Brain microvascular endothelial cell (primary cell): ENCODE results near the gene MYLK.

Source experiments
- DNase-seq: peaks from one replicate; pipeline ENCODE4 v3.0.0-alpha.2; 2020
- H3K27ac ChIP-seq: fragments of 250-450 bp; sonication (Bioruptor Pico); 2 replicates; pipeline ENCODE4 v1.5.1; 2020; ENCODE audit warnings: mild to moderate bottlenecking, moderate library complexity
- H3K27me3 ChIP-seq: fragments of 250-450 bp; sonication (Bioruptor Pico); replicated peaks from 2 replicates; pipeline ENCODE4 v1.5.1; 2020; ENCODE audit warnings: mild to moderate bottlenecking
- H3K36me3 ChIP-seq: fragments of 250-450 bp; sonication (Bioruptor Pico); replicated peaks from 2 replicates; pipeline ENCODE4 v1.5.1; 2020; ENCODE audit warnings: mild to moderate bottlenecking
- H3K4me3 ChIP-seq: 2 replicates; pipeline ENCODE4 v1.5.1; 2011; ENCODE audit warnings: low read depth, mild to moderate bottlenecking, control low read depth, low read length, moderate library complexity
- in situ Hi-C: cut with HindIII; loops from 2 replicates; pipeline ENCODE4 v1.10.0; 2017; ENCODE audit warnings: low sequenced_read_pairs, low pct_ligation_motif_present
- TF ChIP-seq, protein P1 (sequence below): IDR thresholded peaks from 2 replicates; pipeline ENCODE4 v1.5.1; 2011; ENCODE audit warnings: low read depth, mild to moderate bottlenecking, moderate library complexity, low read length, control low read depth, inconsistent platforms; ENCODE audit errors: missing control alignments

The MYLK gene

DNA sequence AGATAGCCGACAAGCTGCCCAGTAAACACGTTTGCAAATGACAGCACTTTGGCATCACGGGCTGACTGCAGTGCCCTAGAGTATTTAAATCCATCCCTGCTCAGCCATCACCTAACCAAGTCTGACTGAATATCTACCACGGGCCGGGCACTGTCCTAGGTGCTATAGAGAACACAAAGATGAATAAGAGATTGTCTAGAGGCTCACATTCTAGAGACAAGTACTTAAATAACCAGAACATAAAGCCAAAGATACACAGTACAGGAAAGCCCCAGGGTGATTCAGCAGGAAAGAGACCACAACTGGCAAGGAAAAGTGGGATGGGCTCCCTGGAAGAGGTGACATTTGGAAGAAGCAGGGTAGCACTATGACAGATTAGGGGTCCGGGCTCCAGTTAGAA is 103.5 kb downstream of the MYLK start:
- Histone ChIP-seq H3K4me3 (no peak overlapping the region), H3K27me3 (no peaks in the 10 kb centered on the region), H3K36me3 (no peaks in the 10 kb centered on the region), H3K27ac (no peak overlapping the region)
- in situ Hi-C loops = no loop called here
- TF ChIP-seq, protein P1, sequence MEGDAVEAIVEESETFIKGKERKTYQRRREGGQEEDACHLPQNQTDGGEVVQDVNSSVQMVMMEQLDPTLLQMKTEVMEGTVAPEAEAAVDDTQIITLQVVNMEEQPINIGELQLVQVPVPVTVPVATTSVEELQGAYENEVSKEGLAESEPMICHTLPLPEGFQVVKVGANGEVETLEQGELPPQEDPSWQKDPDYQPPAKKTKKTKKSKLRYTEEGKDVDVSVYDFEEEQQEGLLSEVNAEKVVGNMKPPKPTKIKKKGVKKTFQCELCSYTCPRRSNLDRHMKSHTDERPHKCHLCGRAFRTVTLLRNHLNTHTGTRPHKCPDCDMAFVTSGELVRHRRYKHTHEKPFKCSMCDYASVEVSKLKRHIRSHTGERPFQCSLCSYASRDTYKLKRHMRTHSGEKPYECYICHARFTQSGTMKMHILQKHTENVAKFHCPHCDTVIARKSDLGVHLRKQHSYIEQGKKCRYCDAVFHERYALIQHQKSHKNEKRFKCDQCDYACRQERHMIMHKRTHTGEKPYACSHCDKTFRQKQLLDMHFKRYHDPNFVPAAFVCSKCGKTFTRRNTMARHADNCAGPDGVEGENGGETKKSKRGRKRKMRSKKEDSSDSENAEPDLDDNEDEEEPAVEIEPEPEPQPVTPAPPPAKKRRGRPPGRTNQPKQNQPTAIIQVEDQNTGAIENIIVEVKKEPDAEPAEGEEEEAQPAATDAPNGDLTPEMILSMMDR = no peak
- DNase-seq = no peak

GRCh38 chr3:123779655-123780231 is 104.4 kb downstream of the MYLK start:
- no peaks in the 10 kb centered on the region for H3K27me3 ChIP-seq
- no peak overlapping the region for H3K4me3 ChIP-seq
- TF ChIP-seq, protein P1 = no peak
- no peaks in the 10 kb centered on the region for H3K36me3 ChIP-seq
- in situ Hi-C loops = no loop called here
- no peak overlapping the region for H3K27ac ChIP-seq
- no peak for DNase-seq

- in situ Hi-C loops = no loop called here
- no peak overlapping the region for H3K4me3 ChIP-seq
- TF ChIP-seq, protein P1 = no peak
- no peak for DNase-seq
- no peak overlapping the region for H3K27ac ChIP-seq
- H3K27me3 ChIP-seq = no peaks in the 10 kb centered on the region
- no peaks in the 10 kb centered on the region for H3K36me3 ChIP-seq
Observed at GRCh38 chr3:123778991-123779622, 105.0 kb downstream of the MYLK start.

DNA sequence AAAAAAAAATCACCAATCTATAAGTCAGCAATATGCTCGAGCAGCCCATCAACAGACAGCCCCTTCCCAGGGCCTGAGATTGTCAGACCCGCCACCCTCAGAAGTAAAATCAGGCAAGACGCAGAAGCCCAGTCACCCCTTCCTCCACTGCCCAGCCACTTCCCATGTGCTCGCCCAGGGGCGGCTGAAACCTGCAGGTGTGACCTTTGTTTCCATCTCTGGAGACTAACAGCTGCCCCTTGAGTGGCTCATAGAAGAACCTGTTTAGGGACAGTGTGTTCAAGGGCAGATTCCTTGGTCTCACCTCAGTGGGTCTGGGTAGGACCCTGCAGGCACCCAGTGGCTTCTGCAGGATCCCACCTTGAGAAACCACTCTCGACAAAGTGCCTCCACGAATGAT is 105.6 kb downstream of the MYLK start:
- in situ Hi-C loops = no loop called here
- no peak overlapping the region for H3K27ac ChIP-seq
- H3K4me3 ChIP-seq = no peak overlapping the region
- H3K27me3 ChIP-seq = no peaks in the 10 kb centered on the region
- H3K36me3 ChIP-seq = no peaks in the 10 kb centered on the region
- TF ChIP-seq, protein P1 = no peak
- no peak for DNase-seq

- DNase-seq = no peak
- TF ChIP-seq, protein P1 = no peak
- Histone ChIP-seq H3K36me3 (no peaks in the 10 kb centered on the region), H3K27me3 (no peaks in the 10 kb centered on the region), H3K4me3 (no peak overlapping the region), H3K27ac (no peak overlapping the region)
- in situ Hi-C loops = no loop called here
Observed at GRCh38 chr3:123776071-123776782, 107.9 kb downstream of the MYLK start.

GRCh38 chr3:123774474-123774873 is 109.7 kb downstream of the MYLK start:
- Histone ChIP-seq H3K27ac (no peak overlapping the region), H3K27me3 (no peaks in the 10 kb centered on the region), H3K36me3 (no peaks in the 10 kb centered on the region), H3K4me3 (no peak overlapping the region)
- no peak for DNase-seq
- in situ Hi-C loops = no loop called here
- TF ChIP-seq, protein P1 = no peak
